Measurements from ENCODE around the gene TBC1D12. TPM values are rescaled to one million over a fixed set of nuclear protein-coding genes. Genes with fewer than 3 reads are reported as not detected.

Gene TBC1D12
- total and polyA plus RNA-seq, 12 donors, result 6.2 to 47.8 (median 9.7) TPM

DNA sequence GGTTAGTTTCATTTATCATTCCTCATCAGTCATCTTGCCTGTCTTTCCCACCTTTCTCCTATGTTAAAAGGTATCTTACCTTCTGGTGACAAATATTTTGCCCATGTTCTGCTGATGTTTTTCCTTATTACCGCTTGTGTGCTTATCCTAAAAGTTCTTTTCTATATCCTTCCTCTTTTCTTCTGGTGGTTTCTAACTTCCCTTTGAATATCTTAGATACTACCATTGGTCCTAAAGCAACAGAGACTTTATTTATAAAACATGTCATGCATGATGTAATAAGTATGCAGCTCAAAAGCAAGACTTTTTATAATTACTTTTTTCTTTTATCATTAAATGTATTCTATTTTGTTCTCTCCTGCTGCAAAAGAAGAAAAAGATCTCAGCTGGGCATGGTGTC is 24.8 kb downstream of the TBC1D12 start:
- TF ChIP-seq CTCF (IDR thresholded peaks at IDR 0.05) (no peak), POLR2A (IDR thresholded peaks at IDR 0.05) (no peak)
- Histone ChIP-seq H3K27me3 (no peaks in the 10 kb centered on the region), H3K4me1 (replicated peaks in 1 of 2) (peaks cover 0 to 31% of the 10 kb centered on the region in 2 donors), H3K27ac (no peak overlapping the region), H3K4me3 (no peak overlapping the region), H3K9me3 (replicated peaks in 1 of 3) (peaks cover 0 to 9% (median 3%) of the 10 kb centered on the region in 3 donors), H3K36me3 (replicated peaks in 1 of 2) (no peaks in the 10 kb centered on the region)
- DNase-seq, result no peak
- intact Hi-C loops (cut with DNase I), result no loop called here
- 79 to 90% (median 83%) methylated on average over 1 of the region's 1 CpG for WGBS, 4 donors

DNA sequence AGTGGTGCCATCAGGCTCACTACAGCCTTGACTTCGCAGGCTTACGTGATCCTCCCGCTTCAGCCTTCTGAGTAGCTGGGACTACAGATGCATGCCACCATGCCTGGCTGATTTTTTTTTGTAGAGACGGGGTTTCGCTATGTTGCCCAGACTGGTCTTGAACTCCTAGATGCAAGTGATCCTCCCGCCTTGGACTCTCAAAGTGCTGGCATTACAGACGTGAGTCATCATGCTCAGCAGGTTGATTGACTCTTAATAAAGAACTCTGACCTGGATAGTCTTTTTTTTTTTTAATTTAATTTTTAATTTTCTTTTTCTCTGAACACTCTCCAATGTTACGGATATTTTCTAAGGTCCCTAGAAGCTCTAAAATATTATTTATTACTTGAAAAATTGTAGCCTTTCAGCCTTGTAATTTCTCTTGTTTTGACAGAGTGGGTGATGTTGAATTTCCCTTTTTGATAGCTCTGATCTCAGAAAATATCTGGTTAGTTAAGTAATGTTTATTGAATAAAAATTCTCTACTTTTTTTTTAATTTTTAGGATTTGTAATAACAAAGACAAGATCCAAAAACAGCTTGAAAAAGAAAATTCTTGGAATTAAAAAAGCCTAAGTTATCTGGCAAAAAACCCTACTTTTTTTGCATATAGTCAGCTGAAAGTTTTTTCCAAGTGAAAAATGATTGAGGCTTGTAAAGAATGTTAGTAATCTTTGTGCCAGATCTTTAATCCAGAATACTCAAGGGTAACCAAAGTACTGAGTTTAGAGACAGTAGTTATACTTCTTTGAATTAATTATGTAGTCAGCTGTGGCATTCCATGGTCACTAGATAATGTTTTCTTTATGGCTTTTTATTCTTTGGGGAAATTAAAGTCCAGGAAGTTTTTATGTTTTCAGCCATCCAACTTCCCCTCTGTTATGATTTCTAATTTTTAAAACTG is 26.7 kb downstream of the TBC1D12 start:
- WGBS, 4 donors, result 62 to 72% (median 67%) methylated on average over 8 of the region's 8 CpGs
- intact Hi-C loops (cut with DNase I), result no loop called here
- Histone ChIP-seq H3K27me3 (no peaks in the 10 kb centered on the region), H3K36me3 (replicated peaks in 1 of 2) (no peaks in the 10 kb centered on the region), H3K9me3 (replicated peaks in 1 of 3) (peaks cover 0 to 9% (median 3%) of the 10 kb centered on the region in 3 donors), H3K4me1 (replicated peaks in 1 of 2) (peaks cover 0 to 31% of the 10 kb centered on the region in 2 donors), H3K27ac (peak overlapping the region in 1 of 5 donors; percentile 28), H3K4me3 (no peak overlapping the region)
- DNase-seq, result no peak
- TF ChIP-seq POLR2A (IDR thresholded peaks at IDR 0.05), result no peak
- TF ChIP-seq CTCF (IDR thresholded peaks at IDR 0.05), result no peak

DNA sequence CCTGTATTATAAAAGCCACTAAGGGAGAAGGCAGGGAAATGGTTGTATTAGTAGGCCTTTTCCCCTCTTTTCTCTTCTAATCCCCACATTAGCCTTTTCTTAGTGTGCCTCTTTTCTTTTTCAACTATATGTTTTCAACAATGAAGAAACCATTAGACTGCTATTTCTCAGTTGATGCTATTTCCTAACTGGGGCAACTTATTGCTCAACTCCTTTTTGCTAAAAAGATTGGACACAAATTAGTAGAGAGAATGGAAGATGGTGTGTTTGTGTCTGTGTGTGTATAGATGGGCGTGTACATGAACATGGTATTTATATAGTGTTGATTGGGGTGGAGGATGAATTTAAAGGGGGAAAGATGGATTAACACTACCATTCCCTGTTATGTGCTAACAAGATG is 28.4 kb downstream of the TBC1D12 start:
- Histone ChIP-seq H3K36me3 (replicated peaks in 1 of 2) (no peaks in the 10 kb centered on the region), H3K9me3 (replicated peaks in 1 of 3) (peaks cover 0 to 9% (median 1%) of the 10 kb centered on the region in 3 donors), H3K4me3 (no peak overlapping the region), H3K27ac (no peak overlapping the region), H3K27me3 (no peaks in the 10 kb centered on the region), H3K4me1 (replicated peaks in 1 of 2) (peaks cover 0 to 31% of the 10 kb centered on the region in 2 donors)
- intact Hi-C loops (cut with DNase I), result no loop called here
- DNase-seq, result no peak
- TF ChIP-seq CTCF (IDR thresholded peaks at IDR 0.05), result no peak
- TF ChIP-seq POLR2A (IDR thresholded peaks at IDR 0.05), result no peak
- WGBS, 4 donors, result 78 to 94% (median 89%) methylated on average over 1 of the region's 1 CpG

GRCh38 chr10:94432443-94432842 is 30.1 kb downstream of the TBC1D12 start:
- Histone ChIP-seq H3K36me3 (replicated peaks in 1 of 2) (no peaks in the 10 kb centered on the region), H3K27ac (no peak overlapping the region), H3K4me1 (replicated peaks in 1 of 2) (peaks cover 0 to 31% of the 10 kb centered on the region in 2 donors), H3K27me3 (no peaks in the 10 kb centered on the region), H3K4me3 (no peak overlapping the region), H3K9me3 (replicated peaks in 1 of 3) (peaks cover 0 to 10% (median 0%) of the 10 kb centered on the region in 3 donors)
- DNase-seq, result no peak
- TF ChIP-seq CTCF (IDR thresholded peaks at IDR 0.05), result no peak
- no peak for TF ChIP-seq POLR2A (IDR thresholded peaks at IDR 0.05)
- intact Hi-C loops (cut with DNase I), result no loop called here
